ENCODE measurements around the gene RPRD2. TPM values are rescaled to one million over a fixed set of nuclear protein-coding genes. Genes with fewer than 3 reads are reported as not detected.

RPRD2 gene
- total and polyA plus RNA-seq, 12 donors, result 7.3 to 44.5 (median 23.5) TPM

- peaks cover 0 to 34% of the 10 kb centered on the region in 2 donors for H3K36me3 ChIP-seq (replicated peaks in 1 of 2)
- intact Hi-C loops (cut with DNase I), result no loop called here
- H3K27me3 ChIP-seq, result no peaks in the 10 kb centered on the region
- no peak for TF ChIP-seq POLR2A (IDR thresholded peaks at IDR 0.05)
- TF ChIP-seq CTCF (IDR thresholded peaks at IDR 0.05), result no peak
- H3K4me3 ChIP-seq, result peak overlapping the region; percentile 53 to 84 (median 59)
- H3K27ac ChIP-seq, result peak overlapping the region in 2 of 5 donors; percentile 47 to 80
- DNase-seq, result no peak
- WGBS, 4 donors, result 2 to 6% (median 5%) methylated on average over 6 to 7 of the region's 7 CpGs
- H3K9me3 ChIP-seq (replicated peaks in 1 of 3), result no peaks in the 10 kb centered on the region
- H3K4me1 ChIP-seq (replicated peaks in 1 of 2), result peaks cover 7 to 14% of the 10 kb centered on the region in 2 donors
Observed at GRCh38 chr1:150487763-150488115, 123.8 kb downstream of the RPRD2 start.

GRCh38 chr1:150493175-150493574, 129.2 kb downstream of the RPRD2 start:
- no peak for DNase-seq
- intact Hi-C loops (cut with DNase I), result no loop called here
- Histone ChIP-seq H3K27me3 (no peaks in the 10 kb centered on the region), H3K4me3 (no peak overlapping the region), H3K4me1 (replicated peaks in 1 of 2) (peaks cover under 1 to 4% of the 10 kb centered on the region in 2 donors), H3K27ac (no peak overlapping the region), H3K9me3 (replicated peaks in 1 of 3) (no peaks in the 10 kb centered on the region), H3K36me3 (replicated peaks in 1 of 2) (peaks cover 0 to 61% of the 10 kb centered on the region in 2 donors)
- TF ChIP-seq CTCF (IDR thresholded peaks at IDR 0.05) (no peak), POLR2A (IDR thresholded peaks at IDR 0.05) (no peak)
- 92 to 96% (median 95%) methylated on average over 8 of the region's 8 CpGs for WGBS, 4 donors

- Histone ChIP-seq H3K4me3 (no peak overlapping the region), H3K27me3 (no peaks in the 10 kb centered on the region), H3K9me3 (replicated peaks in 1 of 3) (no peaks in the 10 kb centered on the region), H3K36me3 (replicated peaks in 1 of 2) (peaks cover 0 to 57% of the 10 kb centered on the region in 2 donors), H3K27ac (no peak overlapping the region), H3K4me1 (replicated peaks in 1 of 2) (no peaks in the 10 kb centered on the region)
- no peak for DNase-seq
- 92 to 96% (median 94%) methylated on average over 10 of the region's 10 CpGs for WGBS, 4 donors
- intact Hi-C loops (cut with DNase I), result no loop called here
- TF ChIP-seq CTCF (IDR thresholded peaks at IDR 0.05) (no peak), POLR2A (IDR thresholded peaks at IDR 0.05) (no peak)
Observed at GRCh38 chr1:150498342-150498741, 134.4 kb downstream of the RPRD2 start.

- intact Hi-C loops (cut with DNase I), result no loop called here
- WGBS, 4 donors, result 86 to 92% (median 90%) methylated on average over 2 to 6 of the region's 6 CpGs
- H3K27me3 ChIP-seq, result no peaks in the 10 kb centered on the region
- H3K36me3 ChIP-seq (replicated peaks in 1 of 2), result peaks cover 0 to 35% of the 10 kb centered on the region in 2 donors
- no peak overlapping the region for H3K4me3 ChIP-seq
- TF ChIP-seq CTCF (IDR thresholded peaks at IDR 0.05), result no peak
- TF ChIP-seq POLR2A (IDR thresholded peaks at IDR 0.05), result no peak
- H3K9me3 ChIP-seq (replicated peaks in 1 of 3), result no peaks in the 10 kb centered on the region
- H3K27ac ChIP-seq, result no peak overlapping the region
- H3K4me1 ChIP-seq (replicated peaks in 1 of 2), result peaks cover 3 to 16% of the 10 kb centered on the region in 2 donors
- DNase-seq, result no peak
Observed at GRCh38 chr1:150505431-150505830, 141.5 kb downstream of the RPRD2 start.
